Measurements from ENCODE around the gene C15orf39.

Gene C15orf39

DNA sequence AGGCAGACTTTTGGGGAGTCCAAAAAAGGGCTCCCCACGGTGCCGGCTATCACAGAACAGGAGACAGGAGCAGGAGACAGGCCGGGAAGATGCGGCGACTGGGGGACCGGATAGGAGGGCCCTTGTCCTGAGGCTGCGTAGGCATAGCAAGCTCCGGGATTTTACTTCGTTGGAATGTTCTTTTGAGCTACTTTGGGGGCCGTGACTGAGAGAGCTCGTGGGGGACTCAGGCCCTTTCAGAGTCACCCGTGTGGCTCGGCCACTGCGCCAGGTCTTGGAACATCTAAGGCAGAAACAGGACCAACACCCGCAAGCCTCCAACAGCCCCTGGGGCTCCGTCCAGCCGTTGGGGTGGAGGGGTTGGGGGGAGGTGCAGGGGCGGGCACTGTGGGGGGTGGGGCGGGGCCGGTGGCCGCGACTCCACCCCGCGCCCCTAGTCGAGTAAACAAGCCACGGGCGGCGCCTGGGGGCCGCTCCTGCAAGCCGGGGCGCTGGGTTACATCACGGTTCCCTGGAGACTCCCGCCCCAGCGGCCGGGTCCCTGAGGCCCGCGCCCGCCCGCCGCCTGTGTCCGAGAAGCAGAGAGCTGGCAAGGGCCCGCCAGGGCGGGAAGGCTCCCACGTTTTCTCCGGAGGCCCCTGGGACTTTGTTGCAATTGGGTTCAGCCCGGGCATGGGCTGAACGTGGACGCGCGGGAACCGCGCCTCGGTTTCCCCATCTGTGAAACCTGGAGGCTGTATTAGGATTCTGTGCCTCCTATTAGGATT is 23.3 kb upstream of the C15orf39 start:
- Histone ChIP-seq H3K36me3 (ENCODE audit: control insufficient read depth in 4 of 4, insufficient read depth in 4 of 4, low read length in 3 of 4) (no peaks in the 10 kb centered on the region), H3K27ac (ENCODE audit: insufficient read depth in 1 of 2, low read depth in 1 of 2, low read length in 2 of 2, poor library complexity in 1 of 2, severe bottlenecking in 2 of 2) (peak overlapping the region; percentile 58 to 84), H3K4me1 (ENCODE audit: control extremely low read depth in 1 of 4, control insufficient read depth in 4 of 4, insufficient read depth in 4 of 4, low read length in 3 of 4) (peaks cover 18 to 93% (median 80%) of the 10 kb centered on the region in 4 experiments), H3K9me3 (ENCODE audit: control extremely low read depth in 1 of 5, control insufficient read depth in 4 of 5, insufficient read depth in 2 of 5, low read depth in 1 of 5, low read length in 4 of 5) (no peaks in the 10 kb centered on the region), H3K4me3 (ENCODE audit: control insufficient read depth in 1 of 7, extremely low read depth in 1 of 7, insufficient read depth in 4 of 7, low read depth in 2 of 7, low read length in 6 of 7) (peak overlapping the region in 5 of 7 experiments; percentile 43 to 70 (median 60)), H3K27me3 (replicated peaks in 2 of 5; ENCODE audit: control insufficient read depth in 4 of 5, insufficient read depth in 5 of 5, low read length in 4 of 5) (no peaks in the 10 kb centered on the region)
- POLR2A ChIA-PET: interaction anchor here (0.7 to 2.9 kb wide), 6 partner anchors 10 to 149 kb away, joined by 3 to 25 read pairs (median 6); partner anchors contain the start of gene C15orf39
- CTCF ChIA-PET: interaction anchor here (0.9 to 8.3 kb wide), 15 partner anchors 12 to 148 kb away, joined by 3 to 123 read pairs (median 7); partner anchors contain the start of gene C15orf39
- DNase-seq: peak in 2 of 3 donors; percentile 60 to 69
- WGBS (ENCODE audit: insufficient coverage): 9% methylated on average over 42 of the region's 53 CpGs

DNA sequence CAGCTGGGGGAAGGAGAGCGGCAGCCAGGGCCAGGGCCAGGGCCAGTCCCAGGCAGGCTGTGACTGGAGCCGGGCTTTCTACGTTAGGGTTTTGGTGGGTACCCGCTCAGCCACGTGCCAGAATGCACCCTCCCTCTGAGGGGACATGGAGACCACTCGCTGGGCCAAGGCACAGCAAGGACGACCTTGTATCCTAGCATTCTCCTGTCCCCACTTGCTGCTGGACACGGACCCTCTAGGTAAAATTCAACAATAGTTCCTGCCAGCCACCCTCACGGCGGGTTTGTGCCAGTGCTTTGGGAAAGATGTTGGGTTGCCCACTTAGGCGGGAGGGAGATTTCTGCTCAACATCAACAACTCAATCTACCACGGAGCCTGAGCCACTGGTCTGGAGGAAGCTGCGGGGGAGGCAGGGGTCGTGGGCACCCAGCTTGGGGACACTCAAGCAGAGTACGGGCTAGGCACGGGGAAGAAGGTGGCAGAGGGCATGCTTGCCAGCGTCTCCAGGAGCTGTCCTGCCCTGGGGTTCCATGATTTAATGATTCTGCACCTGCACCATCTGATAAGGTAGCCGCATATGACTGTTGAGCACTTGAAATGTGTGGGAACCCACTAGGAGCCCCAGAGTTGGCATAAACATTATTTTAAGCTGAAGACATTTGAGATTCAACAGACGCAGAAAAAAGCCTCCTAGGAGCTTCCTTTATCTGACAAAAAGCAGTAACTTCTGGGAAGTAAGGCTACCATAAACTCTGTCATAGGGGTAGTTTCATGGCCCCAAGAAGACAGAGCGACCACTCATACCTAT is 22.5 kb upstream of the C15orf39 start:
- H3K36me3 ChIP-seq (ENCODE audit: control insufficient read depth in 4 of 4, insufficient read depth in 4 of 4, low read length in 3 of 4): no peaks in the 10 kb centered on the region
- WGBS (ENCODE audit: insufficient coverage): 2% methylated on average over 15 of the region's 20 CpGs
- ChIA-PET POLR2A (interaction anchor here (0.7 to 2.9 kb wide), 12 partner anchors 10 to 150 kb away, joined by 3 to 25 read pairs (median 4); partner anchors contain the start of gene C15orf39), CTCF (interaction anchor here (0.6 to 8.3 kb wide), 16 partner anchors 15 to 149 kb away, joined by 3 to 123 read pairs (median 4); partner anchors contain the start of gene C15orf39)
- H3K27ac ChIP-seq (ENCODE audit: insufficient read depth in 1 of 2, low read depth in 1 of 2, low read length in 2 of 2, poor library complexity in 1 of 2, severe bottlenecking in 2 of 2): peak overlapping the region; percentile 58 to 84
- H3K4me3 ChIP-seq (ENCODE audit: control insufficient read depth in 1 of 7, extremely low read depth in 1 of 7, insufficient read depth in 4 of 7, low read depth in 2 of 7, low read length in 6 of 7): peak overlapping the region in 5 of 7 experiments; percentile 43 to 70 (median 60)
- peaks cover 18 to 86% (median 80%) of the 10 kb centered on the region in 4 experiments for H3K4me1 ChIP-seq (ENCODE audit: control extremely low read depth in 1 of 4, control insufficient read depth in 4 of 4, insufficient read depth in 4 of 4, low read length in 3 of 4)
- no peaks in the 10 kb centered on the region for H3K27me3 ChIP-seq (replicated peaks in 2 of 5; ENCODE audit: control insufficient read depth in 4 of 5, insufficient read depth in 5 of 5, low read length in 4 of 5)
- H3K9me3 ChIP-seq (ENCODE audit: control extremely low read depth in 1 of 5, control insufficient read depth in 4 of 5, insufficient read depth in 2 of 5, low read depth in 1 of 5, low read length in 4 of 5): no peaks in the 10 kb centered on the region
- peak; percentile 69 to 95 (median 91) for DNase-seq

DNA sequence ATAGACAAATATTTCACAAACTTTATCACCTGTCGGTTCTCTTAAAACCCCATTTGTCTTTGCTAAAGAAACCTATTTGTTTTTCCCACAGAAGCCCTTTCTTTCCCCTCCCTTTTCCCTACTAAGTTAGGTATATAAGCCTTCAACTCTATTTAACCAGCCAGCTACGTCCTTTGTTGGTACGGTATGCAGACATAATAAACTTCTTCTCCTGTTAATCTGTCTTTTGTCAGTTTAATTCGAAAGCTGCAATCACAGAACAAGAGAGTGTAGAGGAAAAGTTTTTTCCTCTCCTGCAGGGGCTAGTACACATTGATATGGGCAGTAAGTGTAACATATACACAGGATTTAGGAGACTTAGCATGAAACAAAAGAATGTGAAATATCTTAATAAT is 21.9 kb upstream of the C15orf39 start:
- peaks cover 18 to 85% (median 79%) of the 10 kb centered on the region in 4 experiments for H3K4me1 ChIP-seq (ENCODE audit: control extremely low read depth in 1 of 4, control insufficient read depth in 4 of 4, insufficient read depth in 4 of 4, low read length in 3 of 4)
- 9% methylated on average over 1 of the region's 4 CpGs for WGBS (ENCODE audit: insufficient coverage)
- no peaks in the 10 kb centered on the region for H3K9me3 ChIP-seq (ENCODE audit: control extremely low read depth in 1 of 5, control insufficient read depth in 4 of 5, insufficient read depth in 2 of 5, low read depth in 1 of 5, low read length in 4 of 5)
- no peak for DNase-seq
- CTCF ChIA-PET: interaction anchor here (0.7 to 8.3 kb wide), 14 partner anchors 16 to 150 kb away, joined by 3 to 123 read pairs (median 6); partner anchors contain the start of gene C15orf39
- H3K4me3 ChIP-seq (ENCODE audit: control insufficient read depth in 1 of 7, extremely low read depth in 1 of 7, insufficient read depth in 4 of 7, low read depth in 2 of 7, low read length in 6 of 7): peak overlapping the region in 4 of 7 experiments; percentile 48 to 62 (median 60)
- peak overlapping the region; percentile 40 to 84 for H3K27ac ChIP-seq (ENCODE audit: insufficient read depth in 1 of 2, low read depth in 1 of 2, low read length in 2 of 2, poor library complexity in 1 of 2, severe bottlenecking in 2 of 2)
- H3K36me3 ChIP-seq (ENCODE audit: control insufficient read depth in 4 of 4, insufficient read depth in 4 of 4, low read length in 3 of 4): no peaks in the 10 kb centered on the region
- no peaks in the 10 kb centered on the region for H3K27me3 ChIP-seq (replicated peaks in 2 of 5; ENCODE audit: control insufficient read depth in 4 of 5, insufficient read depth in 5 of 5, low read length in 4 of 5)
- POLR2A ChIA-PET: interaction anchor here (0.7 to 2.9 kb wide), 10 partner anchors 15 to 150 kb away, joined by 3 to 25 read pairs (median 4); partner anchors contain the start of gene C15orf39

DNA sequence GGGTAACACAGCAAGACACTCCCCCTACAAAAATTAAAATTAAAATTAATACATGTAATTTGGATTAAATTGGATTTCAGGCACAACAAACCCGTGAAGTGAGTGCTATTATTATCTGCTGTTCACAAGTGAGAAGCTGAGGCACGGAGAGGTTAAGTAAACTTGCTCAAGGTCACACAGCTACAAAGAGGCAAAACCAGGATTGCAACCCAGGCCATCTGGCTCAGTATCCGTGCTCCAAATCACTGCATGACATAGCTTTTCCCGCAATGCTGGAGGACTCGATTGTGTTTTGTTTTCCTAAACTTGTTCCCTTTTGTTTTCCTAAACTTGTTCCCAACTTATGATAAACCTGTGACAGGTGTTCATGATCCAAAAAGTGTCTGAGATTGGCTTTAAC is 19.9 kb upstream of the C15orf39 start:
- POLR2A ChIA-PET: interaction anchor here (0.6 to 2.6 kb wide), 3 partner anchors 19 to 153 kb away, joined by 3 to 16 read pairs (median 3); partner anchors contain the start of gene C15orf39
- Histone ChIP-seq H3K27ac (ENCODE audit: insufficient read depth in 1 of 2, low read depth in 1 of 2, low read length in 2 of 2, poor library complexity in 1 of 2, severe bottlenecking in 2 of 2) (no peak overlapping the region), H3K4me3 (ENCODE audit: control insufficient read depth in 1 of 7, extremely low read depth in 1 of 7, insufficient read depth in 4 of 7, low read depth in 2 of 7, low read length in 6 of 7) (no peak overlapping the region), H3K4me1 (ENCODE audit: control extremely low read depth in 1 of 4, control insufficient read depth in 4 of 4, insufficient read depth in 4 of 4, low read length in 3 of 4) (peaks cover 18 to 79% (median 70%) of the 10 kb centered on the region in 4 experiments), H3K27me3 (replicated peaks in 2 of 5; ENCODE audit: control insufficient read depth in 4 of 5, insufficient read depth in 5 of 5, low read length in 4 of 5) (no peaks in the 10 kb centered on the region), H3K9me3 (ENCODE audit: control extremely low read depth in 1 of 5, control insufficient read depth in 4 of 5, insufficient read depth in 2 of 5, low read depth in 1 of 5, low read length in 4 of 5) (no peaks in the 10 kb centered on the region), H3K36me3 (ENCODE audit: control insufficient read depth in 4 of 4, insufficient read depth in 4 of 4, low read length in 3 of 4) (no peaks in the 10 kb centered on the region)
- WGBS (ENCODE audit: insufficient coverage): 97% methylated on average over 4 of the region's 5 CpGs
- CTCF ChIA-PET: interaction anchor here (0.6 to 8.3 kb wide), 8 partner anchors 11 to 77 kb away, joined by 3 to 123 read pairs (median 4); partner anchors contain the start of gene C15orf39
- no peak for DNase-seq

DNA sequence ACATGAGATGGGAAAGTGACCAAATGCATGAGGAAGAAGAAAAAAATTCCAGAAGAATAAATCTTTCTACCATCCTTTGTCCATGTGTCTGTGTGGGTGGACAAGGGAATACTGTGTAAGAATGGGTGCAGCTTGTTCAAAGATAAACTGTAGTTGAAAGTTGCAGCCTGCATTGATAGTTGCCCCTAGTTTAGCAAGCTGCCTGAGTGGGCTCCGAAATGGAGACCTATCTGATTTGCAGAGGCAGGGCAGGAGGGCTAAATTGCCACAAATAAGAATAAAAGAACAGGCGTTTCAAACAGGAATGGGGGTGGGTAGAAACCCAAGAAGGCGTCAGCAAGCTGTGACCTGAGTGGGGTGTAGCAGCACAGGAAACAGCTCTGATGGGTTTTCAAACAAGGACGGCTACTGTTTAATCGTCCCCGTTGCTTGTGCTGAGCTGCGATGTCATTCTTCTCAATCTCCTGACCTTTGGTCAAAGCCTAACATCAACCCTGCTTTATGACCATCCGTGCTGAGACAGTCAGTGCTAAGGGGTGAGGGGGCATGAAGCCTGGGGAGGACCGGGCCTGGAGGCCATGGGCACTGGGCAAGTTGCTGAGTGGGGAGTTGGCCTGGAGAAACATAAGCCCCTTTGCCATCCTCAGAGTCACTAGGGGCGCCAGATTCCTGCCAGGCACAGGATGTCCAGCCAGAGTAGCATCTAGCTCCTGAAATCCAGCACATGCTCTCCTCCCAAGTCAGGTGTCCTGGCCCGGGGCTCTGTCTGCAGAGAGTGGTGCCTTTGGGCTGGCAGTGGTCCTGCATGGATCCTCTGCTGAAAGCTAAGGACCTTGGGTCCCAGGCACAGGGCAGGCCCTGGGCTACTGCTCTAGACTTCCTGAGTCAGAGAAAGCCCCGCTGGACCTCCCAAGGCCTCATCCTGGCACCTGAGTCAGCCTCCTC is 19.2 kb upstream of the C15orf39 start:
- no peaks in the 10 kb centered on the region for H3K9me3 ChIP-seq (ENCODE audit: control extremely low read depth in 1 of 5, control insufficient read depth in 4 of 5, insufficient read depth in 2 of 5, low read depth in 1 of 5, low read length in 4 of 5)
- H3K27me3 ChIP-seq (replicated peaks in 2 of 5; ENCODE audit: control insufficient read depth in 4 of 5, insufficient read depth in 5 of 5, low read length in 4 of 5): no peaks in the 10 kb centered on the region
- ChIA-PET CTCF (interaction anchor here (0.7 to 8.3 kb wide), 7 partner anchors 11 to 74 kb away, joined by 3 to 123 read pairs (median 4); partner anchors contain the start of gene C15orf39), POLR2A (interaction anchor here (0.6 to 2.6 kb wide), 3 partner anchors 18 to 153 kb away, joined by 3 to 16 read pairs (median 3); partner anchors contain the start of gene C15orf39)
- WGBS (ENCODE audit: insufficient coverage): 35% methylated on average over 11 of the region's 12 CpGs
- H3K4me3 ChIP-seq (ENCODE audit: control insufficient read depth in 1 of 7, extremely low read depth in 1 of 7, insufficient read depth in 4 of 7, low read depth in 2 of 7, low read length in 6 of 7): peak overlapping the region in 1 of 7 experiments; percentile 17
- H3K36me3 ChIP-seq (ENCODE audit: control insufficient read depth in 4 of 4, insufficient read depth in 4 of 4, low read length in 3 of 4): no peaks in the 10 kb centered on the region
- DNase-seq: peak in 1 of 3 donors; percentile 65
- no peak overlapping the region for H3K27ac ChIP-seq (ENCODE audit: insufficient read depth in 1 of 2, low read depth in 1 of 2, low read length in 2 of 2, poor library complexity in 1 of 2, severe bottlenecking in 2 of 2)
- H3K4me1 ChIP-seq (ENCODE audit: control extremely low read depth in 1 of 4, control insufficient read depth in 4 of 4, insufficient read depth in 4 of 4, low read length in 3 of 4): peaks cover 18 to 72% (median 63%) of the 10 kb centered on the region in 4 experiments
